Limb (tissue), 2 donors: ENCODE measurements around the gene GSTCD.
"Not testable (repeated sequence)": the region's sequence is repeated elsewhere in the genome, so short reads cannot be mapped to it uniquely, and the experiment has no call there.

Experiments used
- DNase-seq, 2 donors: peaks; one replicate each; pipeline ENCODE4 v3.0.0-alpha.2; 2016; ENCODE audit errors: extremely low spot score in 2 of 2

GSTCD gene

GRCh38 chr4:105715692-105716278 lies 7.2 kb downstream of the GSTCD start:
- DNase-seq: peak in 1 of 2 donors; percentile 75

GRCh38 chr4:105719204-105719603 lies 10.6 kb downstream of the GSTCD start:
- DNase-seq: no peak

- no peak for DNase-seq
Observed at GRCh38 chr4:105725623-105726022, 17.0 kb downstream of the GSTCD start.

GRCh38 chr4:105729895-105730294 lies 21.3 kb downstream of the GSTCD start:
- DNase-seq: not testable (repeated sequence)

- DNase-seq: not testable (repeated sequence)
Observed at GRCh38 chr4:105735217-105735616, 26.6 kb downstream of the GSTCD start.

GRCh38 chr4:105741548-105741947 lies 33.0 kb downstream of the GSTCD start:
- DNase-seq: no peak

GRCh38 chr4:105748222-105748621 lies 39.6 kb downstream of the GSTCD start:
- no peak for DNase-seq

- no peak for DNase-seq
Observed at GRCh38 chr4:105751718-105752299, 43.2 kb downstream of the GSTCD start.

- no peak for DNase-seq
Observed at GRCh38 chr4:105753361-105753760, 44.8 kb downstream of the GSTCD start.

- DNase-seq: no peak
Observed at GRCh38 chr4:105755375-105755774, 46.8 kb downstream of the GSTCD start.

- no peak for DNase-seq
Observed at GRCh38 chr4:105758958-105759357, 50.4 kb downstream of the GSTCD start.

GRCh38 chr4:105765690-105766407 lies 57.3 kb downstream of the GSTCD start:
- DNase-seq: no peak

GRCh38 chr4:105767579-105767978 lies 59.0 kb downstream of the GSTCD start:
- DNase-seq: no peak

- not testable (repeated sequence) for DNase-seq
Observed at GRCh38 chr4:105770524-105770923, 61.9 kb downstream of the GSTCD start.

- not testable (repeated sequence) for DNase-seq
Observed at GRCh38 chr4:105772065-105772464, 63.5 kb downstream of the GSTCD start.

GRCh38 chr4:105775760-105776415 lies 67.3 kb downstream of the GSTCD start:
- not testable (repeated sequence) for DNase-seq

- peak in 1 of 2 donors; percentile 14 for DNase-seq
Observed at GRCh38 chr4:105780176-105780575, 71.6 kb downstream of the GSTCD start.

- DNase-seq: no peak
Observed at GRCh38 chr4:105784761-105785160, 76.2 kb downstream of the GSTCD start.

- DNase-seq: no peak
Observed at GRCh38 chr4:105785792-105786191, 77.2 kb downstream of the GSTCD start.

- DNase-seq: no peak
Observed at GRCh38 chr4:105786748-105787147, 78.2 kb downstream of the GSTCD start.

- DNase-seq: no peak
Observed at GRCh38 chr4:105797225-105797624, 88.6 kb downstream of the GSTCD start.

GRCh38 chr4:105805501-105806120 lies 97.0 kb downstream of the GSTCD start:
- DNase-seq: no peak
